DMS153 (cell line): ENCODE data around the gene MAST1.
"Not testable (repeated sequence)": the region's sequence is repeated elsewhere in the genome, so short reads cannot be mapped to it uniquely, and the experiment has no call there.

Experiments
- DNase-seq: peaks from one replicate; lab custom pipeline; 2025; lab: John Stamatoyannopoulos, UW

The MAST1 gene

GRCh38 chr19:12896460-12896859, 58.1 kb downstream of the MAST1 start:
- DNase-seq: no peak

- no peak for DNase-seq
Observed at GRCh38 chr19:12899891-12900518, 61.7 kb downstream of the MAST1 start.

GRCh38 chr19:12907166-12907565, 68.9 kb downstream of the MAST1 start:
- DNase-seq: no peak

- DNase-seq: peak; percentile 98
Observed at GRCh38 chr19:12912571-12912970, 74.3 kb downstream of the MAST1 start.

- peak; percentile 98 for DNase-seq
Observed at GRCh38 chr19:12913011-12913561, 74.8 kb downstream of the MAST1 start.

GRCh38 chr19:12913851-12914690, 75.8 kb downstream of the MAST1 start:
- DNase-seq: peak; percentile 52

GRCh38 chr19:12915860-12916259, 77.5 kb downstream of the MAST1 start:
- not testable (repeated sequence) for DNase-seq

GRCh38 chr19:12918253-12918652, 79.9 kb downstream of the MAST1 start:
- no peak for DNase-seq

- DNase-seq: no peak
Observed at GRCh38 chr19:12921047-12921446, 82.7 kb downstream of the MAST1 start.

- no peak for DNase-seq
Observed at GRCh38 chr19:12922959-12923358, 84.6 kb downstream of the MAST1 start.
